ENCODE data around the gene COX15.

Gene COX15

DNA sequence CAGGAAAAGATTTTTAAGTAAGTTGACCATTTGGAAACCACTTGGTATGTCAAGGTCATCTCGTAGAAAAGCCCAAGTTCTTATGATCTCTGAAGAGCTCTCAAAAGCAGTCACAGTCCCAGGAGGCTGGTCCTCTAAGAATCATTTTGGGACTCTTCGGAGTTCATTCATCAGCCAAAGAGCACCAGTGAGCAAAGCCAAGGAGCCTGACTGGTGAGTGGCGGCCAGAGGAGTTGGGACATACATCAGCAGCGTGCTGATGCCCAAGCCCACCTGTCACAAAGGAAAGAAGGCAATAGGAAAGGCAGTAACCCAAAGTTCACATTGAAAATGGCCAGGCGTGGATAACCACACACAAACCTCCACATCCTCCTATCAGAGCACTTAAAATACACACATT, 17.5 kb downstream of the COX15 start:
- Histone ChIP-seq H3K36me3 (peaks cover 37 to 93% (median 79%) of the 10 kb centered on the region in 3 donors), H3K27me3 (no peaks in the 10 kb centered on the region), H3K27ac (no peak overlapping the region), H3K4me3 (no peak overlapping the region), H3K9me3 (no peaks in the 10 kb centered on the region), H3K4me1 (no peaks in the 10 kb centered on the region)
- no peak for DNase-seq
- intact Hi-C loops (cut with DNase I; ENCODE audit: low total_unique reads) = no loop called here
- no peak for TF ChIP-seq CTCF (IDR thresholded peaks at IDR 0.05)

GRCh38 chr10:99711129-99711719, 20.7 kb downstream of the COX15 start:
- no peak for DNase-seq
- intact Hi-C loops (cut with DNase I; ENCODE audit: low total_unique reads) = no loop called here
- peak; percentile 22 to 23 for TF ChIP-seq CTCF (IDR thresholded peaks at IDR 0.05)
- H3K9me3 ChIP-seq = no peaks in the 10 kb centered on the region
- no peak overlapping the region for H3K4me3 ChIP-seq
- no peaks in the 10 kb centered on the region for H3K27me3 ChIP-seq
- H3K36me3 ChIP-seq = peaks cover 15 to 71% (median 50%) of the 10 kb centered on the region in 3 donors
- H3K4me1 ChIP-seq = no peaks in the 10 kb centered on the region
- no peak overlapping the region for H3K27ac ChIP-seq

DNA sequence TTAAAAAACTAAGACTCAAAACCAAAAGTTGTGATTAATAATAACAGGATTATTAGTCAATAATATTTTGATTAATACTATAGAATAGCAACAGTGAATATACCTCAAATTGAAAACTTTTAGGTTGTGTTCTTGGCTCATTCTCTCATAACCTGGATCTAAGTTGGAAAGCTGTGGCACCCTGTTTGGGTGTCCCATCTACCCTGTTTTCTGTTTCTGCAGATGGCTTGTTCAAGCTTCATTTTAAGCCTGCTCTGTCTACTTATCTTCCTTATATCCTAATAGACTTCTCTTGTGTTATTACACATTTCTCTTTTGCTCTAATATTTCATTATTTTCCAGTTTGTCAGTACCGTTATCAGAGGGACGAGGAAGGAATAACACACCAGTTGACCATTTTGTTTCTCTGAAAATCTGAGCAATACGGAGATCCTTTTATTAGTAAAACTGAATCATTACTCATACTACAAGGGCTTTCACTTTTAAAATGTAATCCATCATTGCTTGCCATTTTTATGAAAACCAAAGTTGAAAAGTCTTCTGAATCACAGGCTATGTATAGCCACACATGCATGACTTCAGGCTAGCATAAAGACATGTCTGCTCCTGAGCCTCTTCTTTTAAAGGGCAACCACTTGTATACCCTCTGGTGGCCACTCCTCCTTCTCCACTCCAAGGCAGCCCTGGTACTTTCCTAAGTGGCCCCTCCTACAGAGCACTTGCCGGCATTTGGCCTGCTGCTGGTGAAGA, 22.3 kb downstream of the COX15 start:
- no peak for DNase-seq
- Histone ChIP-seq H3K36me3 (peaks cover 9 to 64% (median 37%) of the 10 kb centered on the region in 3 donors), H3K4me3 (no peak overlapping the region), H3K9me3 (no peaks in the 10 kb centered on the region), H3K4me1 (no peaks in the 10 kb centered on the region), H3K27ac (no peak overlapping the region), H3K27me3 (no peaks in the 10 kb centered on the region)
- no peak for TF ChIP-seq CTCF (IDR thresholded peaks at IDR 0.05)
- intact Hi-C loops (cut with DNase I; ENCODE audit: low total_unique reads) = no loop called here

DNA sequence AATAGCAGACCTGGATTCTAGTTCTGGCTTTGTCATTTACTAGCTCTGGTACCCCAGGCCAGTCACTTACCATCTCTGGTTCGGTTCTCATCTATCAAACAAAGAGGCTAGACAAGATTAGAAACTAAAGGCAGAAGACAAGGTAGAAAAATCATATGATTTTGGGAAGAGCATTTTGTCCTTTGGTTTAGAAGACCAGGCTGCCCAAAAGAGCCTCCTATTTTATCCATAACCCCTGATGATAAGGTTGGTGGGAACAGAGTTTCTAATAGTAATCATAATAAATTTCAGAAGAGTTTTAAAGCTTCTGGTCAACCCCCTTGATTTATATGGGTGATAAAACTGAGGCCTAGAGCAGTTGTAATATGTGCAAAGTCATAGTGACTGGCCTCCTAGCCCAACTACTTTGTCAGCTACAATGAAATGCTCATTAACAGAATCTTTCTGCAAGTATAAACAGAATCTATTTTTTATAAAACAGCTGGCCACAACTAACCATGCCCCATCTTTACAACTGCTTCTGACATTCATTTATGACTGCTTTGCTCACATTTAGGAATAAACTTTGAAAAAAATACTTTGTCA, 23.4 kb downstream of the COX15 start:
- no peak for DNase-seq
- H3K4me1 ChIP-seq = no peaks in the 10 kb centered on the region
- H3K27ac ChIP-seq = no peak overlapping the region
- H3K9me3 ChIP-seq = no peaks in the 10 kb centered on the region
- H3K36me3 ChIP-seq = peaks cover 4 to 64% (median 36%) of the 10 kb centered on the region in 3 donors
- no peak for TF ChIP-seq CTCF (IDR thresholded peaks at IDR 0.05)
- intact Hi-C loops (cut with DNase I; ENCODE audit: low total_unique reads) = no loop called here
- no peaks in the 10 kb centered on the region for H3K27me3 ChIP-seq
- no peak overlapping the region for H3K4me3 ChIP-seq

GRCh38 chr10:99700649-99701048, 31.3 kb downstream of the COX15 start:
- TF ChIP-seq CTCF (IDR thresholded peaks at IDR 0.05) = no peak
- intact Hi-C loops (cut with DNase I; ENCODE audit: low total_unique reads) = no loop called here

More at GRCh38 chr10:99700649-99701048, 31.3 kb downstream of the COX15 start:
- no peak overlapping the region for H3K4me3 ChIP-seq
- H3K27me3 ChIP-seq = no peaks in the 10 kb centered on the region
- no peak for DNase-seq
- H3K4me1 ChIP-seq = no peaks in the 10 kb centered on the region
- H3K36me3 ChIP-seq = peaks cover 36 to 94% (median 68%) of the 10 kb centered on the region in 3 donors
- H3K27ac ChIP-seq = no peak overlapping the region
- H3K9me3 ChIP-seq = no peaks in the 10 kb centered on the region
